GM20000 (cell line): ENCODE results near the gene COL23A1.
"Not testable (repeated sequence)": the region's sequence is repeated elsewhere in the genome, so short reads cannot be mapped to it uniquely, and the experiment has no call there.

Experiments used
- DNase-seq: peaks from one replicate; pipeline ENCODE4 v3.0.0; 2012; ENCODE audit warnings: low spot score
- CTCF ChIP-seq: IDR thresholded peaks from 2 replicates; pipeline ENCODE4 v1.5.1; 2012; ENCODE audit warnings: mild to moderate bottlenecking, control low read depth; ENCODE audit errors: extremely low read depth, missing control alignments

The COL23A1 gene

GRCh38 chr5:178256746-178257145 lies 333.4 kb downstream of the COL23A1 start:
- no peak for TF ChIP-seq CTCF
- no peak for DNase-seq

- not testable (repeated sequence) for DNase-seq
These were observed 336.6 kb downstream of the COL23A1 start for GRCh38 chr5:178253632-178254031.

- TF ChIP-seq CTCF: no peak
- DNase-seq: no peak
These were observed 337.9 kb downstream of the COL23A1 start for GRCh38 chr5:178252258-178252657.

DNA sequence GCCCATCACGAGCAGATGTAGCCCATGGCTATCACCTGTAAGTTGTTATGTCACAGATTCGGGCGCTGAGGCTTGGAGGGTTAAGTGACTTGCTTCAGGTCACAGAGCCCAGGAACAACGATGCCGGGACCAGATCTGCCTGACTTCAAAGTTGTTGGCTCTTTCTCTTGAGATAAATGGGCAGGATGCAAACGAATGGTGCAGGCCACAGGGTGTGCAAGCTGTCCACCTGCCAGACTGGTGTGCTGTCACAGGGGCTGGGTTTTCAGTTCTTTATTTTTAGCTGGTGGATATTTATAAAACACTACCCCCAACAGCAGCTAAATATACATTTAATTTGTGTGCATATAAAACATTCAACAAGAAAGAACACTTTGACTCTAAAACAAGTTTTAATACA lies 339.9 kb downstream of the COL23A1 start:
- no peak for DNase-seq
- TF ChIP-seq CTCF: no peak

DNA sequence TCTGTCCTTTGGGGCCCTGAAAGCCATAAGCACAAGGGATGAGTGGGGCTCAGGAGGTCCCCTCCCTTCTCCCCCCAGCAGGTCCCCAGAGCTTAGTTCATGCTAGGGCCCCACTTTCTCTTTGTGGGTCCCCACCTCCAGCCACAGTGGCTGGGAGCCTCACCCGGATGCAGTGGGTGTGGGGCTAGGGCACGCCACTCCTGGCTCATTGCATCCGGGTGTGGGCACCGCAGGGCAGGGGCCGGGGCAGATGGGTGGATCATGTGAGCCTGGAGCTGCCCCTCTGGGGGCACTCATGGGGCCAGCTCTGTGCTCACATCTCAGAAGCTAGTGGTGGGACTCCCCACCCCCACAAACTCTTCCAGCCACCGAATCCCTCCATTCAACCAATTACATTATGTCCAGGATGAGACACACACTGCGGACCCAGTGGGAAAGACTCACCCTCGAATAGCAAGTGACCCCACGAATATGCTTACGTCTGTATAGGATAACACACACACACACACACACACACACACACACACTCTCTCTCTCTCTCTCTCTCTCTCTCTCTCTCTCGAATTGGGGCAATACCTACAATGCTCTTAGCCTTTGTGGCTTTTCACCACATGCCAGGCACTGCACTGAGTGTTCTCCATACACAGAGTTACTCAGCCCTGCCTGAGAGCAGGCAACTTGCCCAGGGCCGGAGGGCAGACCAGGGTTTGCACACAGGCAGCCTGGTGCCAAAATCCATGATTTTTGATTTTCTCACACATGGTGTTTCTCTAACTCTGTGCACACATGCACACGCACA lies 340.8 kb downstream of the COL23A1 start:
- TF ChIP-seq CTCF: no peak
- DNase-seq: no peak

- no peak for TF ChIP-seq CTCF
- DNase-seq: no peak
These were observed 341.4 kb downstream of the COL23A1 start for GRCh38 chr5:178248750-178249149.

- peak; percentile 7 for TF ChIP-seq CTCF
- DNase-seq: no peak
These were observed 342.4 kb downstream of the COL23A1 start for GRCh38 chr5:178247481-178248456.
